Jurkat, Clone E6-1 (cell line): ENCODE results near the gene BCAS1.

Source experiments
- DNase-seq: peaks from one replicate; pipeline ENCODE4 v3.0.0-alpha.2; 2011; ENCODE audit warnings: low read depth, low spot score
- H3K4me3 ChIP-seq: 2 replicates; pipeline ENCODE4 v1.5.1; 2011; ENCODE audit warnings: mild to moderate bottlenecking, low read length, control low read depth, moderate library complexity

Gene BCAS1

GRCh38 chr20:54059691-54060364 lies 10.6 kb downstream of the BCAS1 start:
- H3K4me3 ChIP-seq: no peak overlapping the region
- no peak for DNase-seq

DNA sequence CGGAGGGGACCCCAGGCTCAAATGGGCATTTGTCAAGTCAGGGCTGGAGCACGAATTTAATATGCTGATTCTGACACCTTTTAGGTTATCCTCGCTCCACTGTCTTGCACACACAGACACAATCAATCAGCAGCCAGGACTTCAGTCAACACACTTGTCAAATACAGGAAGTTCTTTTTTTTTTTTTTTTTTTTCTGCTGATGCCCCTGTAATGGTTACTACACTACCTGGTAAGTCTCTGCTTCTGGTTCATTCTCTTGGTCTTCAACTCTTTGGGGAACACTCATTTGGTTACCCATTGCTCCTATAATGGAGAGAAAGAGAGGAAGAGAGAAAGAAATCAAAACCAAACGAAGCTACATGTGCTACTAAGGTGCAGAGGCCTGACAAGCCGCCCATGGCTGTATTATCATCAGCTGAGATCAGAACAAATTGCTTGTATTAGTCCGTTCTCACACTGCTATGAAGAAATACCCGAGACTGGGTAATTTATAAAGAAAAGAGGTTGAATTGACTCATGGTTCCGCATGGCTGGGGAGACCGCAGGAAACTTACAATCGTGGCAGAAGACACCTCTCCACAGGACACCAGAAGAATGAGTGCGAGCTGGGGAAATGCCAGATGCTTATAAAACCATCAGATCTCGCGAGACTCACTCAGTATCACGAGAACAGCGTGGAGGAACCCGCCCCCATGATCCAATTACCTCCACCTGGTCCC lies 11.8 kb downstream of the BCAS1 start:
- DNase-seq: no peak
- no peak overlapping the region for H3K4me3 ChIP-seq

DNA sequence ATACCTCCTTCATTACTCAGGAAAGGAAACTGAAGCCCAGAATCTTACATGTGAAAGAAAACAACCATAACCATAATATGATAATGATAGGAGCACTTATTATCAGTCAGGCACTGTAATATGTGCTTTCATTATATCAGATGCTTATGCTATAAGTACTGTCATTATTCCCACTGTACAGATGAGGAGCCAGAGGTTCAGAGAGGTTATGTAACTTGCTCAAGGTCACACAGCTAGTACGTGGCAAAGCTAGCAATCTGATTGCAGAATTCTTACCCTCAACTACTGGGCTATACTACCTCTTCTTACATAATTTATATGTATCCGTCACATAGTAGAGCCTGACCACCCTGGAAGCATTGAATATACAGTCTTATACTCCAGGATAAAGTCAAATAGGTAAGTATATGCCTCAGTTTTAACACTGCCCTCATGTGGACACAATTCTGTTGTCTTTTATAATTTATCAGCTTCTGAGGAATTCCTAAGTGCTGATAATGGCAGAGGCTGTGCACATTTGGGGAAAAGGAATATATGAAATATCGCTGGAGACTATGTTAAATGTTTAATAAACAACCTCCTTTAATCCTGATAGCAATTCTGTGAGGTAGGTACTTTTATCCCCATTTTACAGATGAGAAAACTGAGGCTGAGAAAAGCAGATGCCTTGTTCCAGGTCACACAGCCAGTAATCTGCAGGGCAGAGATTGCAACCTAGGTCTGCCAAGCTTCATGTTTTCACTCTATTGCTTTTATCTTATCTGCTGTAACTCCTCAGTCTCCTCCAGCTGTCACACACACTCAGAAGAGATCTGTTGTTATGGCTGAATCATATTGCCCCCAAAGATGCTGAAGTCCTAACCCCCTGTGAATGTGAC lies 13.4 kb downstream of the BCAS1 start:
- H3K4me3 ChIP-seq: no peak overlapping the region
- DNase-seq: no peak

- DNase-seq: no peak
- H3K4me3 ChIP-seq: no peak overlapping the region
Observed at GRCh38 chr20:54054516-54054915, 15.9 kb downstream of the BCAS1 start.

DNA sequence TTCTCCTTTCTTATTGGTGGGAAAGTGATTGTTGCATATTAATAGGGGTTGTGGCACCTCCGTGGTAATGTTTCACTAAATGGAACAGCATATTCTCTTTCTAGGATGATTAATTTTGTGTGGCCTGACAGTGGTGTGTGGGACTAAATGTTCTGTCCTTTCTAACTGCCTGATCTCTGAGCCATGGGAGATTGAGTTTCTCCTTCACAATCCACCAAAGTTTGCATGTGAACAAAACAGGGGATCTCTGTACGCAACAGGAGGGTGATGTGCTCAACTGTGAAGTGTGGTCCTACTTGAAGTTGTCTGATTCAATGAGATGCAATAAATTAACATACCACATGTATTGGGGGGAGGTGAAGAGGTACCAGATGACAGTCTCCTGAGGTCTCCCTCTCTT lies 19.3 kb downstream of the BCAS1 start:
- DNase-seq: no peak
- no peak overlapping the region for H3K4me3 ChIP-seq

DNA sequence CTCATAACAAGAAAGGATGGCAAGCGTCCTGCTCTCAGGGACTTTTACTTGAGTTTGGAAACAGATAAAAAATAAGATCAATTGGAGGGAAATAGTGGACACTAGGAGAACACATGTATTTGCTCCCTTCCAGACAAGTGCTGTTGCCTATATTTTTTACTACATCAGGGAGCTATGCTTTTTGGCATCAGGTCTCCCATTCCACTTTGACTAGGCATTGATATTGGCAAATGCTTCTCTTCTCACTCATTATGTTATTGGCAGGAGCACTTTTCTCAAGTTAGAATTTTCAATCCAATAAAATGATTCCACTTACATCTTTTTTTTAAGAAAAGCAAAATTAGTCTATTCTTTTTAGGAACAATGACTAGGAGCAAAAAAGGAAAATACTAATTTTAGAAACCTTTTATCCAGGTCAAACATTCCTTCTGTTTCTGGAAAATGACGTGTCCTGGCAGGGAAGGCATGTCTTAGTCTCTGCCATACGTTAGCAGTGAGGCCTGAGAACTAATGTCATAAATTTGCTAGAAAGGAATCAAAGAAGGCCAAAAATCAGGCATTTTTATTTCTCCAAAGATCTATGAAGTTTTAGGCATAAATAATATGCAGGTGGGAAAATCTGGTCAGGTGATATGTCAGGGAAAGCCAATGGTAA lies 21.4 kb downstream of the BCAS1 start:
- DNase-seq: no peak
- no peak overlapping the region for H3K4me3 ChIP-seq

DNA sequence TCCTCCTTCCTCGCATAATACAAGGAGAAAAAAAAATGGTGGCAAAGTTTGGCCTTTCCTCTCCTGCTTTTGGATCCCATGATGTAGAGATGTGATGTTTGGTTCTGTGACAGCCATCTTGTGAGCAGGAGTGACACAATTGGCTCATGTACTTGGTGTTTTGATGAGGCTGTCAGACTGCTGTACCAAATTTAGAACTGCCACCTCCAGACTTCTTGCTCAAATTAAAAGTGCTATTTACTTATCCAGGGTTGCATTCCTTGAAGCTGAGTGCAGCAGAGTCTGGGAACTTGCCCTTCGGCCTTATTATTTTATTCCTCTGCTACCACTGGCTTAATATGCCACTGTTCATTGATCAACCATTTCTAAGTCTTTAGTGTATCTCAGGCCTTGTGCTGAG lies 21.9 kb downstream of the BCAS1 start:
- H3K4me3 ChIP-seq: no peak overlapping the region
- DNase-seq: no peak

DNA sequence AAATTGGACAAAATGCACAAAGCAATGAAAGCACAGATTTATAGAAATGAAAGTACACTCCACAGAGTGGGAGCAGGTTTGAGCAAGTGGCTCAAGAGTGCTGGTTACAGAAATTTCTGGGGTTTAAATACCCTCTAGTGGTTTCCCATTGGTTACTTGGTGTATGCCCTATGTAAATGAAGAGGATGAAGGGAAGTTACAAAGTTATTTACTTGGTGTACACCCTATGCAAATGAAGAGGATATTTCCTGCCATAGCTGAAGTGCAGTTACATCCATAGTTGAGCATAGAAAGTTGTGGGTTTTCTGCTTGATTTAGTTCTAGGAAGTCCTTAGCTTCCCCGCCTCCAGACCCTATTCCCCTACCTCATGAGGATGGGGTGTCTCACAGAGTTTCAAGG lies 22.7 kb downstream of the BCAS1 start:
- H3K4me3 ChIP-seq: no peak overlapping the region
- DNase-seq: no peak

GRCh38 chr20:54047048-54047447 lies 23.3 kb downstream of the BCAS1 start:
- no peak for DNase-seq
- H3K4me3 ChIP-seq: no peak overlapping the region

GRCh38 chr20:54044156-54044555 lies 26.2 kb downstream of the BCAS1 start:
- no peak for DNase-seq
- no peak overlapping the region for H3K4me3 ChIP-seq

- H3K4me3 ChIP-seq: no peak overlapping the region
- no peak for DNase-seq
Observed at GRCh38 chr20:54043076-54043967, 27.1 kb downstream of the BCAS1 start.

GRCh38 chr20:54042021-54042420 lies 28.4 kb downstream of the BCAS1 start:
- no peak for DNase-seq
- no peak overlapping the region for H3K4me3 ChIP-seq

DNA sequence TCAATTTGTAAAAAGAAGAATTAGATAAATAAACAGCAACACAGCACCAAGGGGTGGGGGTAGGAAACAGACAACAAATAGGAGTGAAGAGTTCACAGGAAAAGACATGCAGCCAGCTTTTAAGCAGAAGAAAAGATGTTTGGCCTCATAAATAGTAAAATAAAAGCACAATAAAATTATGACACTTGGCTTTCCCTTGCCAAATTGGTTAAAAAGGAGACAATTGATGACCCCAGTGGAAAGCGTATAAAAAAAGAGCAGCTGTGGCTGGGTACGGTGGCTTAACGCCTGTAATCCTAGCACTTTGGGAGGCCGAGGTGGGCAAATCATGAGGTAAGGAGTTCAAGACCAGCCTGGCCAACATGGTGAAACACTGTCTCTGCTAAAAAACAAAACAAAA lies 29.1 kb downstream of the BCAS1 start:
- H3K4me3 ChIP-seq: no peak overlapping the region
- no peak for DNase-seq

DNA sequence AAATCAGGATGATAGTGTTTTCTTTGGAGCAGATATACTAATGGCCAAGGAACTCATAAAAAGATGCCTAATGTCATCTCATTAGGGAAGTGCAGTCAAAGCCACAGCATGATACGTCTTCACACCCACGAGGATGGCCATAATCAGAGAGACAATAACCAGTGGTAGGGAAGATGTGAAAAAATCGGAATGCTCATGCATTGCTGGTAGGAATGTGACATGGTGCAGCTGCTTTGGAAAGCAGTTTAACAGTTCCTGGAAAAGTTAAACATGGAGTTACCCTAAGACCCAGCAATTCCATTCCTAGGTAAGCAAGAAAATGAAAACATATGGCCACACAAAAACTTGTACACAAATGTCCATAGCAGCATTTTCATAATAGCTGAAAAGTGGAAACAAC lies 29.9 kb downstream of the BCAS1 start:
- DNase-seq: no peak
- H3K4me3 ChIP-seq: no peak overlapping the region

DNA sequence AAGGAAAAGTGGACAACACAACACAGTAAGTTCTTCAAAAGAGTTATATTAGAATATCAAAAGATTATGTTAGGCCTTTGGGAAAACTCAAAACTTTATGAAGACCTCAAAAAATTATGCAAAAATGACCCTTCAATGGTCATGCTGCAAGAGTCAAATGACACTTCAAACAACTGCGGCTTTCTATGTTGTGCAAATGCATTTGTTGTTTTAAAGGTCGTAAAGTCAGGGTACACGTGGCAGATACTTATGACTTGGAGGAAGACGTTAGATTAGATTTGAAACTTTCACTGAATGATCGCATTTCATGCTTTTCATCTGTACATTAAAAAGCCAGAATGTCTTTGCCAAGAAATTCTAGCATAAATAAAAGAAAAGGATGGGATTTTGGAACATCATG lies 31.4 kb downstream of the BCAS1 start:
- no peak for DNase-seq
- H3K4me3 ChIP-seq: no peak overlapping the region

- DNase-seq: no peak
- H3K4me3 ChIP-seq: no peak overlapping the region
Observed at GRCh38 chr20:54037525-54037924, 32.9 kb downstream of the BCAS1 start.

- no peak overlapping the region for H3K4me3 ChIP-seq
Observed at GRCh38 chr20:54029643-54030042, 40.8 kb downstream of the BCAS1 start.

GRCh38 chr20:54029176-54029575 lies 41.2 kb downstream of the BCAS1 start:
- DNase-seq: no peak
- no peak overlapping the region for H3K4me3 ChIP-seq

More at GRCh38 chr20:54029643-54030042, 40.8 kb downstream of the BCAS1 start:
- DNase-seq: no peak
